Upper lobe of right lung (tissue), 1 donor: ENCODE data around the gene OTX1. TPM values are rescaled to one million over a fixed set of nuclear protein-coding genes. Genes with fewer than 3 reads are reported as not detected.

Experiments used
- ATAC-seq: fragments of 200-7000 bp; cut with Tn5 transposase; one replicate; pipeline ENCODE4 v1.9.1; 2020; ENCODE audit warnings: mild to moderate bottlenecking, moderate library complexity
- DNase-seq: peaks from one replicate; pipeline ENCODE4 v3.0.0-alpha.2; 2020
- H3K27ac ChIP-seq: fragments of 200-600 bp; one replicate; pipeline ENCODE4 v1.8.0; 2022
- H3K27me3 ChIP-seq: fragments of 200-600 bp; one replicate; pipeline ENCODE4 v1.8.0; 2022; ENCODE audit warnings: mild to moderate bottlenecking
- H3K36me3 ChIP-seq: fragments of 200-600 bp; one replicate; pipeline ENCODE4 v1.8.0; 2022
- H3K4me1 ChIP-seq: fragments of 200-600 bp; one replicate; pipeline ENCODE4 v1.8.0; 2022
- H3K4me3 ChIP-seq: fragments of 200-600 bp; one replicate; pipeline ENCODE4 v1.8.0; 2022; ENCODE audit warnings: mild to moderate bottlenecking
- H3K9me3 ChIP-seq: fragments of 200-600 bp; one replicate; pipeline ENCODE4 v1.8.0; 2022
- CTCF ChIP-seq: fragments of 200-600 bp; IDR thresholded peaks from one replicate; pipeline ENCODE4 v1.8.0; 2022; ENCODE audit warnings: antibody characterized with exemption
- intact Hi-C: fragments of 100-400 bp; cut with DNase I; formaldehyde crosslinking; loops from one replicate; pipeline ENCODE4 v1.11.0; 2022
- total RNA-seq: library from RNA; stranded (reverse); fragmentation: NEBNext Ultra II Directional; extraction: Animal tissue kit (Norgen Biotek cat#: 25700); gene quantifications from one replicate; pipeline ENCODE4 v1.2.1, GENCODE V29; 2021
- donor health status: DM: no; HTN: yes; CAD: no; lungs with severe emphysema.

OTX1 gene
- total RNA-seq, 1 donor from 2014 or later = not detected

- Histone ChIP-seq H3K27me3 (no peaks in the 10 kb centered on the region), H3K27ac (no peak overlapping the region), H3K4me3 (no peak overlapping the region), H3K9me3 (no peaks in the 10 kb centered on the region), H3K4me1 (no peaks in the 10 kb centered on the region), H3K36me3 (no peaks in the 10 kb centered on the region)
- intact Hi-C loops = no loop called here
- ATAC-seq = no peak
- no peak for DNase-seq
- no peak for TF ChIP-seq CTCF
Measured at GRCh38 chr2:63038034-63038433, 12.6 kb upstream of the OTX1 start.

GRCh38 chr2:63040586-63040985 lies 10.0 kb upstream of the OTX1 start:
- Histone ChIP-seq H3K36me3 (no peaks in the 10 kb centered on the region), H3K27ac (no peak overlapping the region), H3K27me3 (peaks cover 22% of the 10 kb centered on the region), H3K9me3 (no peaks in the 10 kb centered on the region), H3K4me1 (no peaks in the 10 kb centered on the region), H3K4me3 (no peak overlapping the region)
- no peak for ATAC-seq
- TF ChIP-seq CTCF = no peak
- DNase-seq = no peak
- intact Hi-C loops = no loop called here

- Histone ChIP-seq H3K4me1 (no peaks in the 10 kb centered on the region), H3K27ac (no peak overlapping the region), H3K9me3 (no peaks in the 10 kb centered on the region), H3K27me3 (peaks cover 32% of the 10 kb centered on the region), H3K36me3 (no peaks in the 10 kb centered on the region), H3K4me3 (no peak overlapping the region)
- no peak for ATAC-seq
- intact Hi-C loops = no loop called here
- DNase-seq = no peak
- no peak for TF ChIP-seq CTCF
Measured at GRCh38 chr2:63041592-63041991, 9.0 kb upstream of the OTX1 start.

- H3K9me3 ChIP-seq = no peaks in the 10 kb centered on the region
- H3K36me3 ChIP-seq = no peaks in the 10 kb centered on the region
- DNase-seq (no peak), ATAC-seq (no peak)
- TF ChIP-seq CTCF = no peak
- H3K27ac ChIP-seq = no peak overlapping the region
- H3K27me3 ChIP-seq = peaks cover 63% of the 10 kb centered on the region
- H3K4me3 ChIP-seq = no peak overlapping the region
- peaks cover 22% of the 10 kb centered on the region for H3K4me1 ChIP-seq
- intact Hi-C loops = no loop called here
Measured at GRCh38 chr2:63044362-63045327, 6.0 kb upstream of the OTX1 start.

- no peak for TF ChIP-seq CTCF
- ATAC-seq = no peak
- DNase-seq = no peak
- H3K27ac ChIP-seq = no peak overlapping the region
- peaks cover 82% of the 10 kb centered on the region for H3K27me3 ChIP-seq
- H3K4me1 ChIP-seq = peaks cover 41% of the 10 kb centered on the region
- H3K4me3 ChIP-seq = no peak overlapping the region
- no peaks in the 10 kb centered on the region for H3K9me3 ChIP-seq
- H3K36me3 ChIP-seq = no peaks in the 10 kb centered on the region
- intact Hi-C loops = no loop called here
Measured at GRCh38 chr2:63046552-63046951, 4.1 kb upstream of the OTX1 start.
